Astrocyte of the spinal cord (primary cell): Measurements from ENCODE around the gene FGD6.
A peak's percentile ranks its signal among the peaks of the same experiment; 100 is the strongest.

Experiments used
- DNase-seq: peaks from one replicate; pipeline ENCODE4 v3.0.0; 2011; ENCODE audit warnings: low read depth, low spot score
- H3K4me3 ChIP-seq: 2 replicates; pipeline ENCODE4 v1.5.1; 2011; ENCODE audit warnings: low read depth, mild to moderate bottlenecking, low read length, moderate library complexity
- in situ Hi-C: cut with HindIII; loops from 2 replicates; pipeline ENCODE4 v1.10.0; 2017; ENCODE audit warnings: low sequenced_read_pairs
- TF ChIP-seq, protein P1 (sequence below): IDR thresholded peaks from 2 replicates; pipeline ENCODE4 v1.5.1; 2012; ENCODE audit warnings: low read depth, mild to moderate bottlenecking, low read length, inconsistent platforms

Gene FGD6

GRCh38 chr12:95151821-95152220 lies 65.4 kb downstream of the FGD6 start:
- no peak overlapping the region for H3K4me3 ChIP-seq
- no peak for DNase-seq
- in situ Hi-C loops: no loop called here
- TF ChIP-seq, protein P1, sequence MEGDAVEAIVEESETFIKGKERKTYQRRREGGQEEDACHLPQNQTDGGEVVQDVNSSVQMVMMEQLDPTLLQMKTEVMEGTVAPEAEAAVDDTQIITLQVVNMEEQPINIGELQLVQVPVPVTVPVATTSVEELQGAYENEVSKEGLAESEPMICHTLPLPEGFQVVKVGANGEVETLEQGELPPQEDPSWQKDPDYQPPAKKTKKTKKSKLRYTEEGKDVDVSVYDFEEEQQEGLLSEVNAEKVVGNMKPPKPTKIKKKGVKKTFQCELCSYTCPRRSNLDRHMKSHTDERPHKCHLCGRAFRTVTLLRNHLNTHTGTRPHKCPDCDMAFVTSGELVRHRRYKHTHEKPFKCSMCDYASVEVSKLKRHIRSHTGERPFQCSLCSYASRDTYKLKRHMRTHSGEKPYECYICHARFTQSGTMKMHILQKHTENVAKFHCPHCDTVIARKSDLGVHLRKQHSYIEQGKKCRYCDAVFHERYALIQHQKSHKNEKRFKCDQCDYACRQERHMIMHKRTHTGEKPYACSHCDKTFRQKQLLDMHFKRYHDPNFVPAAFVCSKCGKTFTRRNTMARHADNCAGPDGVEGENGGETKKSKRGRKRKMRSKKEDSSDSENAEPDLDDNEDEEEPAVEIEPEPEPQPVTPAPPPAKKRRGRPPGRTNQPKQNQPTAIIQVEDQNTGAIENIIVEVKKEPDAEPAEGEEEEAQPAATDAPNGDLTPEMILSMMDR: no peak

DNA sequence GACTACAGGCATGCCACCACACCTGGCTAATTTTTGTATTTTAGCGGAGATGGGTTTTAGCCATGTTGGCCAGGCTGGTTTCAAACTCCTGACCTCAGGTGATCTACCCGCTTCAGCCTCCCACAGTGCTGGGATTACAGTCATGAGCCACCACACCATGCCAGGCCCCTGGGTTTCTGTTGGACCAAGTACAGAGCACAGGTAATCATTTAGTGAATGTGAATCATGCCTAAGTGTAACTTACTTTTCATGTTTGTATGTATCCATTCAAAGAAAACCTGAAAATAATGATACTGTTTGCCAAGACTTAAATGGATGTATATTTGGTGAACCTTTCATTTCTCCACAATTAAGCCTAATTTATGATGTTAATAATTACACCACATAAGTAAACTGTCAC lies 65.9 kb downstream of the FGD6 start:
- H3K4me3 ChIP-seq: no peak overlapping the region
- TF ChIP-seq, protein P1: no peak
- no peak for DNase-seq
- in situ Hi-C loops: no loop called here

DNA sequence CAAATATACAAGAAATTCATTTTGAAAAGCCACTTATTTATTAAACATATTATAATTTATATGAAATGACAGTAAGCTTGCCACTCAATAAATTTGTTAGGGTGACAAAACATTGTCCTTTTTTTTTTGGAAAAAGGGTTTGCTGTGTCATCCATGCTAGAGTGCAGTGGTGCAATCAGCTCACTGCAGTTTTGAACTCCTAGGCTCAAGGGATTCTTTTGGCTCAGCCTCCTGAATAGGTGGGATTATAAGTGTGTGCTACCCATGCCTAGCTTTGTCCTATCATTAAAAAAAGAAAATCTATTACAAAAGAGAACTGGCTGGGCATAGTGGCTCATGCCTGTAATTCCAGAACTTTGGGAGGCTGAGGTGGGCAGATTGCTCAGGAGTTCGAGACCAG lies 66.8 kb downstream of the FGD6 start:
- H3K4me3 ChIP-seq: no peak overlapping the region
- TF ChIP-seq, protein P1: no peak
- in situ Hi-C loops: no loop called here
- DNase-seq: no peak

DNA sequence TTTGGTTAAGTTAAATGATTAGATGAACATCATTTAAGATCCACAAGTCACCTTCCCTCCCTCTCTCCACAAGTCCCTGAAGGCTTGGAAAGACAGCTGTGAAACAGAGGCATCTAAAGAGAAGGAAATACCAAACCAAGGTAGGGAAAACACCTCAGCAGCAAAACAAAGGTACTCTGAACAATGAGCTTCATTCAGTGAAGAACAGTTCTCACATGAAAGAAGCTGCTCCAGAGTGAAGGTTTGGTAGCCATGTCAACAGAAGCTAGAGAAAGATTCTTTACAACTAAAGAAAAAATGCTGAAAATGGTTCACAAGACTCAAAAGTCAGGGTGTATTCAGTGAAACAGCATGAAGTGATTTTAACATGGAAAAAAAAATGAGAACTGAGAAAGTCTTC lies 69.4 kb downstream of the FGD6 start:
- in situ Hi-C loops: no loop called here
- H3K4me3 ChIP-seq: no peak overlapping the region
- DNase-seq: no peak
- TF ChIP-seq, protein P1: no peak

DNA sequence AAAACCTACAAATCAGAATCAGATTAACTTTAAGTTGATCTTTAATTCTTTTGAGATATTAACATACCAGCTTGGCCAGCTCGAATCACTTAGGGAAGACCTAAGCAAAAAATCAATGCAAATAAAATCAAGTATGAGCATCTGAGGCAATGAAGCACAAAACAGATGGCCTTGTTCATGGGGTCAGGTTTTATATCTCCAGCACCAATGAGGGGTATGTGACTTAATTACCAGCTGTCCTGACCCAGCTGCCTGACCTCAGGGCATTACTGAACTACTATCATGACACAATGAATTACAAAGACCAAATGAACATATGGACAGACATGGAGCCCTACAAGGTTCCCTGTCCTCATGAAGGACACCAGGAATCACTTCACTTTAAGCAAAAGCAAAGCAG lies 70.5 kb downstream of the FGD6 start:
- no peak overlapping the region for H3K4me3 ChIP-seq
- in situ Hi-C loops: no loop called here
- DNase-seq: no peak
- TF ChIP-seq, protein P1: no peak

GRCh38 chr12:95143621-95144205 lies 73.6 kb downstream of the FGD6 start:
- H3K4me3 ChIP-seq: no peak overlapping the region
- peak; percentile 16 for DNase-seq
- TF ChIP-seq, protein P1: no peak
- in situ Hi-C loops: no loop called here
